Measurements from ENCODE around the gene REEP3.

REEP3 gene

GRCh38 chr10:63665670-63666134 is 144.5 kb downstream of the REEP3 start:
- H3K4me1 ChIP-seq = 0 out of 2 replicates have a peak, but pooled peaks cover under 1% of the 10 kb centered on the region
- no peaks in the 10 kb centered on the region for H3K9me3 ChIP-seq
- H4K20me1 ChIP-seq = no peaks in the 10 kb centered on the region
- H3K27ac ChIP-seq = no peak overlapping the region
- H3K27me3 ChIP-seq = no peaks in the 10 kb centered on the region
- H3K4me2 ChIP-seq = no peak overlapping the region
- no peak for TF ChIP-seq Cebpa-rat (IDR thresholded peaks at IDR 0.05)
- no peaks in the 10 kb centered on the region for H3K36me3 ChIP-seq
- no peak overlapping the region for H3K4me3 ChIP-seq
- H3K9ac ChIP-seq = no peak overlapping the region

DNA sequence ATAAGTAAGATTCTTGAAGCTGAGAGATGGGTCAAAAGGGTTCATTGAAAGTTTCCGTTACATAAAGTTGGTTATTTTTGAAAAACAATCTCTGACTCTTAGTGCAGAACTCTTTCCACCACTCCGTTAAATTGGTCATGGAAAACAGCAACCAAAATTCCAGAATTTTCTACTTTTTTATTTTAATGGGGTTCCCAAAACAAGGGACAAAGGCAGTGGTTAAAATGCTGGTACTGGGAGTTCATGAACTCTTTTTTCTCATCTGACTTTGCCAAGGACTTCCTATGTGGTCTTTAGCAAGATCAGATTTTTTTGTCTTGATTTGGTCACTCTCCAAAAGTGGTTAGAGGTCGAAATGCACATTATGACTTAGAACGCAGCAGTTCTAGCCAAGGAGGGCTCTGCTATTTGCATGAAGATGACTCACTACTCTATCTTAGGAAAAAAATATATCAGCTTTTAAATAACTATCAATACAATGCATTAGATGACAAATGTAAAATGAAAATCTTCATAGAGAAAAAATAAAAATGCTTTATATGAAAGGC is 145.7 kb downstream of the REEP3 start:
- no peak overlapping the region for H3K4me2 ChIP-seq
- TF ChIP-seq Cebpa-rat (IDR thresholded peaks at IDR 0.05) = no peak
- H3K4me3 ChIP-seq = no peak overlapping the region
- no peaks in the 10 kb centered on the region for H3K36me3 ChIP-seq
- peaks cover 12% of the 10 kb centered on the region for H3K4me1 ChIP-seq
- H3K9ac ChIP-seq = no peak overlapping the region
- H4K20me1 ChIP-seq = no peaks in the 10 kb centered on the region
- H3K9me3 ChIP-seq = no peaks in the 10 kb centered on the region
- no peaks in the 10 kb centered on the region for H3K27me3 ChIP-seq
- no peak overlapping the region for H3K27ac ChIP-seq

GRCh38 chr10:63667596-63668480 is 146.6 kb downstream of the REEP3 start:
- H3K27me3 ChIP-seq = no peaks in the 10 kb centered on the region
- no peak for TF ChIP-seq Cebpa-rat (IDR thresholded peaks at IDR 0.05)
- no peaks in the 10 kb centered on the region for H3K9me3 ChIP-seq
- no peaks in the 10 kb centered on the region for H3K36me3 ChIP-seq
- no peak overlapping the region for H3K4me2 ChIP-seq
- H3K4me1 ChIP-seq = peaks cover 22% of the 10 kb centered on the region
- no peak overlapping the region for H3K9ac ChIP-seq
- no peak overlapping the region for H3K4me3 ChIP-seq
- H4K20me1 ChIP-seq = no peaks in the 10 kb centered on the region
- H3K27ac ChIP-seq = no peak overlapping the region

DNA sequence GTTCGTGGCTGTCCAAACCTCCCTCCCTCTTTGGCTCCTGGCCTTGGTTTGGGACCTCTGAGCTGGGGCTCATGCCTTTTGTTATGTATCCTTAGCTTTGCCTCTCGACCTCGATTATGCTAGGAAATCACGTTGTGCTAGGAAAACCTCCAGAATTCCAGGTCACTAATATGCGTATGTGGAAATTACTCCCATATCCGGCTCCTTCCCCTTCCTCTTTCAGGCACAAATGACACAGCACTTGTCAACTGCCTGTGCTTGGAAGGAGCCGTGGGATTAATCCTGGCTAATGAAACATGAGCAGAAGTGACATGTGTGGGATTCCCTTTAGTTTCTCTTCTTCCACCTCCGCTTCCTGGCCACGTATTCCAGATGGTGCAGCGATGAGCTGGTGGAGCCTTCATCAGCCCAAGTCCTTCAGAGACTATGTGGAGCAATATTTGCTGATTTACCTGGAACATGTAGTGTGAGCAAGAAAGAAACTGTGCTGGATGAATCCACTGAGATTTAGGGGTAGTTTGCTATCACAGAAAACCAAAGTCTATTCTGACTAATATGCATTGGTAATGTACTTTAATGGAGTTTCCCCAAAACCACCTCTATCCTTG is 149.2 kb downstream of the REEP3 start:
- Histone ChIP-seq H3K4me1 (peaks cover 26% of the 10 kb centered on the region), H3K27ac (no peak overlapping the region), H3K4me2 (no peak overlapping the region), H3K4me3 (no peak overlapping the region), H3K9ac (no peak overlapping the region), H3K36me3 (no peaks in the 10 kb centered on the region), H3K9me3 (no peaks in the 10 kb centered on the region), H4K20me1 (no peaks in the 10 kb centered on the region), H3K27me3 (no peaks in the 10 kb centered on the region)
- TF ChIP-seq Cebpa-rat (IDR thresholded peaks at IDR 0.05) = no peak

- H3K9ac ChIP-seq = 0 out of 2 replicates have a peak overlapping the region, but pooled peaks have one; percentile 11
These were observed 150.2 kb downstream of the REEP3 start for GRCh38 chr10:63671317-63671937.

GRCh38 chr10:63672491-63672890 is 151.3 kb downstream of the REEP3 start:
- Histone ChIP-seq H3K27me3 (no peaks in the 10 kb centered on the region), H3K4me1 (peaks cover 26% of the 10 kb centered on the region), H4K20me1 (no peaks in the 10 kb centered on the region), H3K36me3 (no peaks in the 10 kb centered on the region), H3K4me3 (no peak overlapping the region), H3K9me3 (no peaks in the 10 kb centered on the region), H3K27ac (peak overlapping the region; percentile 11), H3K4me2 (peak overlapping the region; percentile 65), H3K9ac (no peak overlapping the region)
- no peak for TF ChIP-seq Cebpa-rat (IDR thresholded peaks at IDR 0.05)

More at GRCh38 chr10:63671317-63671937, 150.2 kb downstream of the REEP3 start:
- Histone ChIP-seq H4K20me1 (no peaks in the 10 kb centered on the region), H3K36me3 (no peaks in the 10 kb centered on the region), H3K27ac (peak overlapping the region; percentile 45), H3K9me3 (no peaks in the 10 kb centered on the region), H3K4me3 (no peak overlapping the region), H3K4me1 (peaks cover 26% of the 10 kb centered on the region), H3K4me2 (peak overlapping the region; percentile 65), H3K27me3 (no peaks in the 10 kb centered on the region)
- no peak for TF ChIP-seq Cebpa-rat (IDR thresholded peaks at IDR 0.05)

DNA sequence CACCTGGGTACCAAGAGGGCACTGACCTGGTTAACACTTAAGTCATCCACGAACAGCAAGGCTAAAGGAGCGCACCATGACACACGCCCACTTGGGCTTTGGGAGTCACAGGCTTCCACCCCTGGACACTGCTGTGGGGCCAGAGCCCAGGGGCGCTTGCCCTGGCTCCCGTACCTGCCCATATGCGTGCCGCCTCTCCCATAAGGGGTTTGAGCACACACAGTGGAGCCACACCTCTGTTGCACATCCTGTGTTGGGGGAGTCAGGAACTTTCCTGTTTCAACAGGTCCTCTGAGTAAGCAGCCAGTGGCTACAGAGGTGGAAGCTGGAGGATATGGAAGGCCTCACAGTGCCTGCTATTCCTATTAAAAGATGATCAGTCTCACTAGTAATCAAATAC is 152.0 kb downstream of the REEP3 start:
- TF ChIP-seq Cebpa-rat (IDR thresholded peaks at IDR 0.05) = no peak
- Histone ChIP-seq H3K9ac (no peak overlapping the region), H3K27ac (no peak overlapping the region), H3K36me3 (no peaks in the 10 kb centered on the region), H3K27me3 (no peaks in the 10 kb centered on the region), H3K9me3 (no peaks in the 10 kb centered on the region), H3K4me1 (peaks cover 26% of the 10 kb centered on the region), H3K4me3 (no peak overlapping the region), H3K4me2 (peak overlapping the region; percentile 65; the same call in 1 of the 2 replicates), H4K20me1 (no peaks in the 10 kb centered on the region)

DNA sequence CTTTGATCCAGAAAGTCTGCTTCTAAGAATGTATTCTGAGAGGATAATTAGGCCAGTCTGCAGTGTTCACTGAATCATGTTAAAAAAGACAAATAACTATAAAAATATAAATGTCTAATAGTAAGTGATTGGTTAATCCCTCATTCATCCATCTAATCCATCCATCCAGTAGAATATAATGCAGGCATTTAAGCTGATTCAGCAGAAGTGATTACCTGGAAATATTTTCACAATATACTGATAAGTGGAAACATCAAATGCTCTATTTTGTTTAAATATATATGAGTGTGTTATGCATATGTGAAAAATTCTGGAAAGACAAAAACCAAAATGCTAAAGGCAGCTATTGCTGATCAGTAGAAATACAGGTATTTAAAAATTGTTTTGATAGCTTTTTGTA is 152.6 kb downstream of the REEP3 start:
- no peaks in the 10 kb centered on the region for H3K36me3 ChIP-seq
- H4K20me1 ChIP-seq = no peaks in the 10 kb centered on the region
- no peaks in the 10 kb centered on the region for H3K9me3 ChIP-seq
- H3K27me3 ChIP-seq = no peaks in the 10 kb centered on the region
- no peak overlapping the region for H3K4me3 ChIP-seq
- no peak overlapping the region for H3K9ac ChIP-seq
- H3K4me2 ChIP-seq = no peak overlapping the region
- peaks cover 26% of the 10 kb centered on the region for H3K4me1 ChIP-seq
- H3K27ac ChIP-seq = no peak overlapping the region
- no peak for TF ChIP-seq Cebpa-rat (IDR thresholded peaks at IDR 0.05)

Measured in BLaER1 (cell line).